GM10266 (cell line): ENCODE data around the gene POMGNT2.

Experiments
- DNase-seq: peaks from one replicate; pipeline ENCODE4 v3.0.0; 2012; ENCODE audit errors: extremely low spot score
- CTCF ChIP-seq: IDR thresholded peaks from 2 replicates; pipeline ENCODE4 v1.5.1; 2012; ENCODE audit warnings: mild to moderate bottlenecking, low read depth; ENCODE audit not compliant: control insufficient read depth, insufficient read depth; ENCODE audit errors: missing control alignments

Gene POMGNT2

GRCh38 chr3:43034911-43035310 is 71.0 kb downstream of the POMGNT2 start:
- TF ChIP-seq CTCF: no peak
- no peak for DNase-seq

GRCh38 chr3:43034200-43034599 is 71.7 kb downstream of the POMGNT2 start:
- DNase-seq: no peak
- TF ChIP-seq CTCF: no peak

- no peak for TF ChIP-seq CTCF
- DNase-seq: no peak
Measured at GRCh38 chr3:43032646-43033628, 72.9 kb downstream of the POMGNT2 start.

- TF ChIP-seq CTCF: no peak
- no peak for DNase-seq
Measured at GRCh38 chr3:43031889-43032545, 73.9 kb downstream of the POMGNT2 start.

GRCh38 chr3:43031485-43031884 is 74.4 kb downstream of the POMGNT2 start:
- no peak for DNase-seq
- no peak for TF ChIP-seq CTCF

GRCh38 chr3:43030162-43030935 is 75.5 kb downstream of the POMGNT2 start:
- DNase-seq: no peak
- no peak for TF ChIP-seq CTCF
